GM06990 (cell line): ENCODE data around the gene LEKR1.
A peak's percentile ranks its signal among the peaks of the same experiment; 100 is the strongest.

Experiments
- DNase-seq: peaks from one replicate; pipeline ENCODE4 v3.0.0-alpha.2; 2011; ENCODE audit not compliant: insufficient read length; ENCODE audit errors: extremely low read depth
- H3K27me3 ChIP-seq: replicated peaks from 2 replicates; pipeline ENCODE4 v1.6.0; 2011; ENCODE audit warnings: low read length; ENCODE audit not compliant: control insufficient read depth, insufficient read depth
- H3K36me3 ChIP-seq: 2 replicates; pipeline ENCODE4 v1.5.1; 2011; ENCODE audit warnings: low read length; ENCODE audit not compliant: control insufficient read depth, insufficient read depth
- H3K4me3 ChIP-seq: replicated peaks from 2 replicates; pipeline ENCODE4 v1.5.1; 2011; ENCODE audit warnings: low read depth, mild to moderate bottlenecking, control low read depth, low read length
- CTCF ChIP-seq: IDR thresholded peaks from 2 replicates; pipeline ENCODE4 v1.5.1; 2011; ENCODE audit warnings: low read length, control low read depth, mild to moderate bottlenecking, inconsistent platforms; ENCODE audit not compliant: insufficient read depth, poor library complexity, severe bottlenecking

Gene LEKR1

GRCh38 chr3:157023226-157023625 lies 197.1 kb downstream of the LEKR1 start:
- no peak for TF ChIP-seq CTCF
- Histone ChIP-seq H3K36me3 (no peaks in the 10 kb centered on the region), H3K27me3 (no peaks in the 10 kb centered on the region), H3K4me3 (no peak overlapping the region)
- no peak for DNase-seq

- DNase-seq: no peak
- Histone ChIP-seq H3K36me3 (no peaks in the 10 kb centered on the region), H3K4me3 (no peak overlapping the region), H3K27me3 (no peaks in the 10 kb centered on the region)
- no peak for TF ChIP-seq CTCF
These were observed 199.9 kb downstream of the LEKR1 start for GRCh38 chr3:157026091-157026490.

DNA sequence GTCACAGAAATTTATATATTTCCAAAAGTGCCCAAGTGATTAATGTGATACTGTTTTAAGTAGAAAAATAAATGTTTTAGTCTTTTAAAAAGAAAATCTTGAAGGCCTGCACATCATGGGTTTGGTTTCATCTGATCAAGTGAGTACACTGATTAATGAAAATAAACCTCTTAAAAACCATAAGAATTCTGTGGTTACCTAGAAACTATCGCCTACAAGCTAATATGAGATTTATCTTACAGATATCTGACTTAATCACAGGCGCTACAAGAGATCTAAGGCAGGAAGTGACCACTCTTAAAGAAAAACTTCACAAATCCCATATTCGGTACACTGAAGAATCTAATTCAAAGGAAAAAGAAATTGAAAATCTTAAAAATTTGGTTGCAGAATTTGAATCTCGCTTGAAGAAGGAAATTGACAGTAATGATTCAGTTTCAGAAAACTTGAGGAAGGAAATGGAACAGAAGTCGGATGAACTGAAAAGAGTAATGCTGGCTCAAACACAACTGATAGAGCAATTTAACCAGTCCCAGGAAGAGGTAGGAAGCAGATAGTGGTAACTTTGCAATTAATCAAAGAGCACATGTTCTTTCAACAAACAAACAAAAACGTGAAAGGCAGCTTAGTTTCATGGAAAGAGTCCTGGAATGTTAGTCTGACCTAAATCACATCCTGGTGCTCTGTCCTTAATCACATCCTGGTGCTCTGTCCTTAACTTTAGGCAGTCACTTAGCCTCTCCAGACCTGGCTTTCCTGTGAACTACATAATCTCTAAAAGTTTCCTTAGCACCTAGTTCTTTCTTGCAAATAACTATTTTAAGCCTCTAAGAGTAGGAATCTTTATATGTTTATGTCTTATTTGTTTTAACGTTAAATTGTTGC lies 201.9 kb downstream of the LEKR1 start:
- DNase-seq: no peak
- no peak overlapping the region for H3K4me3 ChIP-seq
- H3K36me3 ChIP-seq: no peaks in the 10 kb centered on the region
- no peaks in the 10 kb centered on the region for H3K27me3 ChIP-seq
- no peak for TF ChIP-seq CTCF

DNA sequence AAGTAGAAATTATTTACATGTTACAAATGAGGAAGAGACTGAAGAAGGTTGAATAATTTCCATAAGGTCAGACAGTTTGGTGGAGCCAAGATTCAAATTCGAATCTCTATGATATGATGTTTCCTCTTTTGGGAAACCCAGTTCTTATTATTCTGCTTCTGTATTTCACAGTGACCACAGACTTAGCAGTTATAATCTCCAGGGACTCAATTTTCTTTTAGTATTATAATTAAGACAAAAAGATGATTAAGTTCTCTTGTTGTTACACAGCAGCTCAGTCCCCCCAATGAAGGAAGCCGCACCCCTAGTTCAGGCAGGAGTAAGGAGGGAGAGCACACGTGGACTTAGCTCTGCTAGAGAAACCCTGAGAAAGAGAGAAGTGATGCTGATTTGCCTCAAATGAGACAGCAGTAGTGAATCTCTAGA lies 203.2 kb downstream of the LEKR1 start:
- H3K27me3 ChIP-seq: no peaks in the 10 kb centered on the region
- TF ChIP-seq CTCF: no peak
- no peaks in the 10 kb centered on the region for H3K36me3 ChIP-seq
- DNase-seq: peak; percentile 25
- no peak overlapping the region for H3K4me3 ChIP-seq

DNA sequence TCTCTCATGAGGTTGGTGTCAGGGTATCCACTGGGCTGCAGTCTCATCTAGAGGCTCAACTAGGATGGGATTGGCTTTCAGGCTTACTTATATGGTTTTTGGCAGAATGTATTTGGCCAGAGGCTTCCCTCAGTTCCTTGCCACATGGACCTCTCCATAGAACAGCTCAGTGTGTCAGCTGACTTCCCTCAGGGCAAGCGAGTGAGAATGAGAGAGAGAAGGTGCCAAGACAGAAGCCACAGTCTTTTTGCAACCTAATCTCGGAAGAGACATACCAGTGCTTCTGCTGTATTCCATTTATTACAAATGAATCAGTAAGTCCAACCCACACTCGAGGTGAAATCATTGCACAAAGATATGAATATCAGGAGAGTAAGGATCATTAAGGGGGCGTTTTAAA lies 204.6 kb downstream of the LEKR1 start:
- H3K4me3 ChIP-seq: no peak overlapping the region
- no peak for TF ChIP-seq CTCF
- no peak for DNase-seq
- no peaks in the 10 kb centered on the region for H3K27me3 ChIP-seq
- H3K36me3 ChIP-seq: no peaks in the 10 kb centered on the region
